WTC11 (cell line): ENCODE results near the gene THAP9. TPM values are rescaled to one million over a fixed set of nuclear protein-coding genes. Genes with fewer than 3 reads are reported as not detected.

Experiments used
- ATAC-seq: fragments of 200-7000 bp; cut with Tn5 transposase; 2 replicates; pipeline ENCODE4 v1.10.0; 2021; ENCODE audit warnings: mild to moderate bottlenecking, moderate library complexity
- CTCF ChIA-PET: fragments of 300-600 bp; sonication (Branson Sonifier 250); formaldehyde crosslinking; loops from one replicate; lab custom pipeline; 2021; ENCODE audit warnings: antibody characterized with exemption; lab: Charles Lee
- POLR2A ChIA-PET: fragments of 350-600 bp; sonication (Branson Sonifier 250); formaldehyde crosslinking; loops from one replicate; lab custom pipeline; 2021; ENCODE audit warnings: antibody characterized with exemption; lab: Charles Lee
- DNase-seq: peaks from one replicate; pipeline ENCODE4 v3.0.0; 2021; ENCODE audit warnings: low spot score
- H3K27ac Mint-ChIP-seq: 2 replicates; pipeline ENCODE4 v1.8.0; 2021; ENCODE audit warnings: mixed read lengths
- H3K27me3 Mint-ChIP-seq: 2 replicates; pipeline ENCODE4 v1.8.0; 2021; ENCODE audit warnings: low read depth, mild to moderate bottlenecking, moderate library complexity, mixed read lengths
- H3K36me3 Mint-ChIP-seq: 2 replicates; pipeline ENCODE4 v1.8.0; 2021; ENCODE audit warnings: mixed read lengths
- H3K4me1 Mint-ChIP-seq: 2 replicates; pipeline ENCODE4 v1.8.0; 2022; ENCODE audit warnings: mixed read lengths
- H3K4me3 Mint-ChIP-seq: 2 replicates; pipeline ENCODE4 v1.8.0; 2021; ENCODE audit warnings: mild to moderate bottlenecking, moderate library complexity, mixed read lengths
- H3K9me3 Mint-ChIP-seq: 2 replicates; pipeline ENCODE4 v1.8.0; 2021; ENCODE audit warnings: mixed read lengths
- AFF4 ChIP-seq: sonication (generic); formaldehyde crosslinking; IDR thresholded peaks from 2 replicates; pipeline ENCODE4 v1.8.1; 2023; ENCODE audit warnings: mild to moderate bottlenecking, missing genetic modification reagents, borderline replicate concordance
- ATF1 ChIP-seq: sonication (generic); formaldehyde crosslinking; IDR thresholded peaks from 2 replicates; pipeline ENCODE4 v1.8.1; 2023; ENCODE audit warnings: mild to moderate bottlenecking, moderate library complexity, missing genetic modification reagents
- CTCF ChIP-seq: fragments of 200-600 bp; IDR thresholded peaks from 2 replicates; pipeline ENCODE4 v1.8.0; 2022; ENCODE audit warnings: antibody characterized with exemption
- E2F1 ChIP-seq: sonication (generic); formaldehyde crosslinking; IDR thresholded peaks from 2 replicates; pipeline ENCODE4 v1.8.0; 2022; ENCODE audit warnings: mild to moderate bottlenecking, missing genetic modification reagents
- ELF4 ChIP-seq: sonication (generic); formaldehyde crosslinking; IDR thresholded peaks from 2 replicates; pipeline ENCODE4 v1.8.1; 2022; ENCODE audit warnings: low read depth, mild to moderate bottlenecking, moderate library complexity, missing genetic modification reagents
- ESRRA ChIP-seq: sonication (generic); formaldehyde crosslinking; IDR thresholded peaks from 2 replicates; pipeline ENCODE4 v1.8.1; 2022; ENCODE audit warnings: mild to moderate bottlenecking, missing genetic modification reagents, borderline replicate concordance
- KAT7 ChIP-seq: sonication (generic); formaldehyde crosslinking; IDR thresholded peaks from 2 replicates; pipeline ENCODE4 v1.8.1; 2023; ENCODE audit warnings: missing genetic modification reagents, mild to moderate bottlenecking, borderline replicate concordance
- MXD4 ChIP-seq: fragments of 250-450 bp; sonication (Bioruptor Pico); IDR thresholded peaks from 2 replicates; pipeline ENCODE4 v1.8.0; 2021; ENCODE audit warnings: mild to moderate bottlenecking, moderate library complexity, borderline replicate concordance
- PRDM15 ChIP-seq: sonication (generic); formaldehyde crosslinking; IDR thresholded peaks from 2 replicates; pipeline ENCODE4 v1.8.0; 2022; ENCODE audit warnings: missing genetic modification reagents
- RORB ChIP-seq: fragments of 250-450 bp; sonication (Bioruptor Pico); IDR thresholded peaks from 2 replicates; pipeline ENCODE4 v1.9.0; 2021; ENCODE audit warnings: mild to moderate bottlenecking
- STAT6 ChIP-seq: sonication (generic); formaldehyde crosslinking; conservative IDR thresholded peaks from 2 replicates; pipeline ENCODE4 v1.8.1; 2023; ENCODE audit warnings: mild to moderate bottlenecking, low read depth, missing genetic modification reagents, moderate library complexity
- TCF7 ChIP-seq: sonication (generic); formaldehyde crosslinking; IDR thresholded peaks from 2 replicates; pipeline ENCODE4 v1.8.0; 2022; ENCODE audit warnings: mild to moderate bottlenecking, low read depth, missing genetic modification reagents, moderate library complexity
- USF2 ChIP-seq: sonication (generic); formaldehyde crosslinking; IDR thresholded peaks from 2 replicates; pipeline ENCODE4 v1.8.1; 2023; ENCODE audit warnings: mild to moderate bottlenecking, missing genetic modification reagents, moderate library complexity
- ZNF281 ChIP-seq: sonication (generic); formaldehyde crosslinking; IDR thresholded peaks from 2 replicates; pipeline ENCODE4 v1.8.0; 2023; ENCODE audit warnings: mild to moderate bottlenecking, missing genetic modification reagents
- ZNF416 ChIP-seq: fragments of 250-450 bp; sonication (Bioruptor Pico); IDR thresholded peaks from 2 replicates; pipeline ENCODE4 v1.9.0; 2021; ENCODE audit warnings: mild to moderate bottlenecking, inconsistent platforms
- total RNA-seq: library from RNA; stranded (reverse); gene quantifications from 3 replicates; pipeline ENCODE4 v1.2.3, GENCODE V29; 2021

THAP9 gene
- total RNA-seq, 1 experiment from 2014 or later: 17.7 TPM

- H3K4me1 Mint-ChIP-seq: no peaks in the 10 kb centered on the region
- ChIA-PET POLR2A (no interaction called here), CTCF (interaction anchor here (1.2 to 1.4 kb wide), 3 partner anchors 14 to 49 kb away, joined by 4 to 10 read pairs (median 8); partner anchors contain the start of gene THAP9)
- DNase-seq (no peak), ATAC-seq (no peak)
- TF ChIP-seq ATF1 (CRISPR knock-in tag): no peak
- TF ChIP-seq MXD4 (CRISPR knock-in tag): no peak
- TF ChIP-seq STAT6: no peak
- TF ChIP-seq ZNF416 (CRISPR knock-in tag): no peak
- no peak for TF ChIP-seq ELF4 (CRISPR knock-in tag)
- no peak for TF ChIP-seq USF2 (CRISPR knock-in tag)
- TF ChIP-seq PRDM15 (CRISPR knock-in tag): no peak
- no peak for TF ChIP-seq CTCF
- no peak for TF ChIP-seq RORB (CRISPR knock-in tag)
- no peak overlapping the region for H3K27ac Mint-ChIP-seq
- H3K4me3 Mint-ChIP-seq: no peak overlapping the region
- no peaks in the 10 kb centered on the region for H3K27me3 Mint-ChIP-seq
- H3K9me3 Mint-ChIP-seq: no peaks in the 10 kb centered on the region
- H3K36me3 Mint-ChIP-seq: peaks cover 71% of the 10 kb centered on the region
Observed at GRCh38 chr4:82851318-82851717, 49.2 kb upstream of the THAP9 start.

- H3K36me3 Mint-ChIP-seq: peaks cover 68% of the 10 kb centered on the region
- TF ChIP-seq TCF7 (CRISPR knock-in tag) (no peak), ATF1 (CRISPR knock-in tag) (no peak), ESRRA (CRISPR knock-in tag) (no peak), KAT7 (CRISPR knock-in tag) (no peak), ZNF281 (CRISPR knock-in tag) (no peak), AFF4 (no peak), E2F1 (CRISPR knock-in tag) (no peak)
Observed at GRCh38 chr4:82851885-82852750, 48.4 kb upstream of the THAP9 start.

More at GRCh38 chr4:82851885-82852750, 48.4 kb upstream of the THAP9 start:
- ATAC-seq: peak; percentile 56; the same call in 1 of the 2 replicates
- CTCF ChIA-PET: interaction anchor here (0.6 to 1.6 kb wide), 14 partner anchors 9 to 428 kb away, joined by 3 to 10 read pairs (median 6); partner anchors contain the start of genes COPS4, SCD5 and THAP9
- no peak for DNase-seq
- Mint-ChIP-seq H3K27me3 (no peaks in the 10 kb centered on the region), H3K27ac (peak overlapping the region; percentile 17; the same call in 1 of the 2 replicates), H3K4me3 (no peak overlapping the region), H3K9me3 (no peaks in the 10 kb centered on the region), H3K4me1 (no peaks in the 10 kb centered on the region)
- POLR2A ChIA-PET: interaction anchor here (0.5 to 1.0 kb wide), 2 partner anchors 10 to 183 kb away, joined by 3 read pairs; partner anchors contain the start of gene COPS4
